Smooth muscle cell (in vitro differentiated cells): ENCODE results near the gene SEPTIN12. TPM values are rescaled to one million over a fixed set of nuclear protein-coding genes. Genes with fewer than 3 reads are reported as not detected.
"Not testable (repeated sequence)": the region's sequence is repeated elsewhere in the genome, so short reads cannot be mapped to it uniquely, and the experiment has no call there.

ENCODE experiments used
- DNase-seq: peaks from one replicate; lab custom pipeline; 2025; ENCODE audit not compliant: unreplicated experiment; lab: John Stamatoyannopoulos, UW
- H2AFZ ChIP-seq: fragments of 200-600 bp; sonication (generic); 2 replicates; pipeline ENCODE4 v1.6.0; 2016; ENCODE audit warnings: antibody characterized with exemption, low read depth, mild to moderate bottlenecking
- H3F3A ChIP-seq: fragments of 200-600 bp; sonication (generic); 2 replicates; pipeline ENCODE4 v1.6.0; 2017; ENCODE audit warnings: antibody characterized with exemption, low read depth
- H3K27ac ChIP-seq: fragments of 200-600 bp; sonication (generic); 2 replicates; pipeline ENCODE4 v1.5.1; 2016; ENCODE audit warnings: low read depth, mild to moderate bottlenecking
- H3K27me3 ChIP-seq: fragments of 200-600 bp; sonication (generic); 2 replicates; pipeline ENCODE4 v1.6.1; 2016; ENCODE audit warnings: low read depth, mild to moderate bottlenecking
- H3K36me3 ChIP-seq: fragments of 200-600 bp; sonication (generic); 2 replicates; pipeline ENCODE4 v1.5.1; 2016; ENCODE audit warnings: low read depth
- H3K4me1 ChIP-seq: fragments of 200-600 bp; sonication (generic); 2 replicates; pipeline ENCODE4 v1.5.1; 2016; ENCODE audit warnings: low read depth
- H3K4me2 ChIP-seq: fragments of 200-600 bp; sonication (generic); 2 replicates; pipeline ENCODE4 v1.6.0; 2016; ENCODE audit warnings: mild to moderate bottlenecking
- H3K4me3 ChIP-seq: fragments of 200-600 bp; sonication (generic); 2 replicates; pipeline ENCODE4 v1.5.1; 2016; ENCODE audit warnings: mild to moderate bottlenecking
- H3K79me2 ChIP-seq: fragments of 200-600 bp; sonication (generic); 2 replicates; pipeline ENCODE4 v1.6.0; 2016; ENCODE audit warnings: low read depth, mild to moderate bottlenecking
- H3K9ac ChIP-seq: fragments of 200-600 bp; sonication (generic); 2 replicates; pipeline ENCODE4 v1.6.0; 2016; ENCODE audit warnings: low read depth
- H3K9me3 ChIP-seq: fragments of 200-600 bp; sonication (generic); replicated peaks from 2 replicates; pipeline ENCODE4 v1.5.1; 2016; ENCODE audit warnings: low read depth
- H4K20me1 ChIP-seq: fragments of 200-600 bp; sonication (generic); 2 replicates; pipeline ENCODE4 v1.6.0; 2016; ENCODE audit warnings: low read depth
- CTCF ChIP-seq: fragments of 200-600 bp; sonication (generic); IDR thresholded peaks from 2 replicates; pipeline ENCODE4 v1.5.1; 2017; ENCODE audit warnings: borderline replicate concordance, mild to moderate bottlenecking, antibody characterized with exemption; ENCODE audit not compliant: insufficient read depth, poor library complexity, severe bottlenecking
- WGBS: methylation state at CpG from one replicate; pipeline ENCODE4 v1.1.7; 2016; ENCODE audit warnings: low lambda C conversion rate; 5-methylcytosine and 5-hydroxymethylcytosine counted together
- polyA plus RNA-seq: library from polyadenylated mRNA; unstranded; fragments of >200 nt; fragmentation: Nextera tagmentation; extraction: Ambion mirVana; gene quantifications from 2 replicates; pipeline ENCODE4 v1.2.1, GENCODE V29; 2016
- total RNA-seq: library from RNA; depleted of rRNA; stranded (reverse); fragments of >200 nt; gene quantifications from 2 replicates; pipeline ENCODE4 v1.2.3, GENCODE V29; 2014

The SEPTIN12 gene
- total and polyA plus RNA-seq, 2 experiments from 2014 or later, result not detected

GRCh38 chr16:4788489-4788889 is 344 bp upstream of the SEPTIN12 start:
- no peaks in the 10 kb centered on the region for H3K27me3 ChIP-seq
- DNase-seq, result no peak
- H3K36me3 ChIP-seq, result no peaks in the 10 kb centered on the region
- no peak overlapping the region for H3K4me2 ChIP-seq
- WGBS, result 82% methylated on average over 9 of the region's 9 CpGs
- H3K9me3 ChIP-seq, result no peaks in the 10 kb centered on the region
- H3K27ac ChIP-seq, result no peak overlapping the region
- H3F3A ChIP-seq, result no peaks in the 10 kb centered on the region
- H4K20me1 ChIP-seq, result no peaks in the 10 kb centered on the region
- no peak overlapping the region for H2AFZ ChIP-seq
- no peak overlapping the region for H3K4me3 ChIP-seq
- no peaks in the 10 kb centered on the region for H3K79me2 ChIP-seq
- no peak for TF ChIP-seq CTCF
- no peak overlapping the region for H3K9ac ChIP-seq
- H3K4me1 ChIP-seq, result no peaks in the 10 kb centered on the region

- Histone ChIP-seq H3K27me3 (no peaks in the 10 kb centered on the region), H3K4me3 (no peak overlapping the region), H3K4me1 (no peaks in the 10 kb centered on the region), H3K4me2 (no peak overlapping the region), H3K9me3 (no peaks in the 10 kb centered on the region), H3K9ac (no peak overlapping the region), H3K27ac (no peak overlapping the region), H2AFZ (no peak overlapping the region), H4K20me1 (no peaks in the 10 kb centered on the region), H3K79me2 (no peaks in the 10 kb centered on the region), H3K36me3 (no peaks in the 10 kb centered on the region), H3F3A (no peaks in the 10 kb centered on the region)
- TF ChIP-seq CTCF, result no peak
- 95% methylated on average over 8 of the region's 8 CpGs for WGBS
- no peak for DNase-seq
Measured at GRCh38 chr16:4787068-4787467, 1.1 kb downstream of the SEPTIN12 start.

DNA sequence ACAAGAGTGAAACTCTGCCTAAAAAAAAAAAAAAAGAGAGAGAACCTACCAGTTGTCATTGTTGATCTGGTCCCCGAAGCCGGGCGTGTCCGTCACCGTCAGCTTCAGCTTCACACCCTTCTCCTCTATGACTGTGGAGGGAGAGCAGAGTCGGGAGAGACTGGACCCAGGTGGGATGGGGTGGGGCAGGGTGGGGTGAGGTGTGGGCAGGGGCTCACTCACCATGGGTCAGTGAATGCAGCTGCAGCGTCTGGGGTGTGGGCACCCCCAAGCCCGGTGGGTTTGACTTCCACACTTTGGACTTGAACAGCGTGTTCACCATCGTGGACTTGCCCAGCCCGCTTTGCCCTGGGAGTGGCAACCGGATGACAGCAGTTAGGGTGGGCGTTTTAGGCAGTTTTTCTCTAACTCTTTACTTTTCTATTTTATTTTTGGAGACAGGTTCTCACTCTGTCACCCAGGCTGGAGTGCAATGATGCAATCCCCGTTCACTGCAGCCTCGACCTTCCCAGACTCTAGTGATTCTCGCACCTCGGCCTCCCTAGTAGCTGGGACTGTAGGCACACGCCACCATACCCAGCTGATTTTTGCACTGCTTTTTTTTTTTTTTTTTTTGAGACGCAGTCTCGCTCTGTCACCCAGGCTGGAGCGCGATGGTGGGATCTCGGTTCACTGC is 2.2 kb downstream of the SEPTIN12 start:
- WGBS, result 95% methylated on average over 18 of the region's 23 CpGs

GRCh38 chr16:4784444-4784987 is 3.6 kb downstream of the SEPTIN12 start:
- H2AFZ ChIP-seq, result not testable (repeated sequence)

More for the DNA sequence above, 2.2 kb downstream of the SEPTIN12 start:
- Histone ChIP-seq H3K4me1 (no peaks in the 10 kb centered on the region), H3K9ac (no peak overlapping the region), H3K27me3 (no peaks in the 10 kb centered on the region), H3F3A (no peaks in the 10 kb centered on the region), H3K4me2 (no peak overlapping the region), H4K20me1 (no peaks in the 10 kb centered on the region), H3K4me3 (no peak overlapping the region), H3K79me2 (no peaks in the 10 kb centered on the region), H3K36me3 (no peaks in the 10 kb centered on the region), H3K9me3 (no peaks in the 10 kb centered on the region), H3K27ac (no peak overlapping the region), H2AFZ (no peak overlapping the region)
- DNase-seq, result no peak
- no peak for TF ChIP-seq CTCF

More at GRCh38 chr16:4784444-4784987, 3.6 kb downstream of the SEPTIN12 start:
- not testable (repeated sequence) for H3K4me3 ChIP-seq, H3K9ac ChIP-seq, DNase-seq, H4K20me1 ChIP-seq, H3K79me2 ChIP-seq, H3K36me3 ChIP-seq, H3K27ac ChIP-seq, H3K9me3 ChIP-seq, H3K4me2 ChIP-seq, H3K4me1 ChIP-seq, H3K27me3 ChIP-seq, H3F3A ChIP-seq
- WGBS, result 92% methylated on average over 14 of the region's 14 CpGs
